ENCODE results near the gene AGXT.

- TF ChIP-seq CTCF (IDR thresholded peaks at IDR 0.05 in 2 of 3, conservative IDR thresholded peaks at IDR 0.05 in 1 of 3; ENCODE audit: borderline replicate concordance in 1 of 3, insufficient read depth in 1 of 3, low read depth in 2 of 3, low read length in 2 of 3) (no peak), POLR2A (IDR thresholded peaks at IDR 0.05; ENCODE audit: borderline replicate concordance, extremely low read depth, insufficient read depth, insufficient read length) (no peak), EZH2 (IDR thresholded peaks at IDR 0.05) (no peak), TCF7L2 (IDR thresholded peaks at IDR 0.05; ENCODE audit: borderline replicate concordance, extremely low read depth, insufficient read depth, insufficient read length) (no peak), RAD21 (IDR thresholded peaks at IDR 0.05; ENCODE audit: low read depth) (no peak), EZH2phosphoT487 (IDR thresholded peaks at IDR 0.05; ENCODE audit: borderline replicate concordance) (no peak), ZFX (IDR thresholded peaks at IDR 0.05) (no peak), SRF (IDR thresholded peaks at IDR 0.05; ENCODE audit: low read depth) (no peak)
These were observed 31.0 kb upstream of the AGXT start for GRCh38 chr2:240837621-240838020.
